ENCODE measurements around the gene RERG.
"Not testable (repeated sequence)": the region's sequence is repeated elsewhere in the genome, so short reads cannot be mapped to it uniquely, and the experiment has no call there.

RERG gene

DNA sequence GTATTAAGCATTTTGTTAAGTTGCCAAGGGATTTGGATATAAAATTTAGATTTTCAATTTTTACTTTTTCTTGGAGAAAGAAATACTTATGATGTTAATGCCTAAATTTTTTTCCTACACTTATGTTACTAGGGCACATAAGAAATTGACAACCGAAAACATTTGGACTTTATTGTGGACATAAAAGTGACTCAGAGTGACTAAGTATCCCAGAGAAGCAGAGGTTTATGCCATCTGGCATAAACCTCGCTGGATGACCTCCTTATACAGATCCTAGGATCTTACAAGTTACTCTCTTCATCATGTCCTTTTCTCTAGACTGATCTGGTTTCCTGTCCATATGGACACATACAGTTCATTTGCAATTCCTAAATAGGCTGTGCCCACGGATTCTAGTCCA is 89.8 kb downstream of the RERG start:
- no peak for DNase-seq

GRCh38 chr12:15130541-15130940 is 90.7 kb downstream of the RERG start:
- no peak for DNase-seq

- no peak for DNase-seq
Observed at GRCh38 chr12:15123401-15123800, 97.8 kb downstream of the RERG start.

DNA sequence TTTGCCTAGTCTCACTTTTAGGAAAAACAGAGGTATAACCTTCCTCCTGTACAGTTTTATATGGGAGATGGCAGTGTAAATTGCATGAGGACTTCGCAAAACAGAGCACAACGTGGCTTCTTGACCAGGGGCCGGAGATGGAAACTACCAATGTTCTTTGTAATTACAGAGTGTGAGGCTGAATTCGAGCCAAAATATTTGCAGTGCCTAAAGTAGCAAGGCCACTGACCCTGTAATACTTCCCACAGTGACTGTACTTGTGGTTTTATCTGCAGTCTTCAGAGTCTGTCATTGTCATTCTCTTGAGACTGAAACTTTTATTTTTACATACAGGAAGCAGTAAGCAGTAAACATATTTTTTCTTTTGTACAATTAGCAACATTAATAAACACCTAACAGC is 98.9 kb downstream of the RERG start:
- DNase-seq, result no peak

DNA sequence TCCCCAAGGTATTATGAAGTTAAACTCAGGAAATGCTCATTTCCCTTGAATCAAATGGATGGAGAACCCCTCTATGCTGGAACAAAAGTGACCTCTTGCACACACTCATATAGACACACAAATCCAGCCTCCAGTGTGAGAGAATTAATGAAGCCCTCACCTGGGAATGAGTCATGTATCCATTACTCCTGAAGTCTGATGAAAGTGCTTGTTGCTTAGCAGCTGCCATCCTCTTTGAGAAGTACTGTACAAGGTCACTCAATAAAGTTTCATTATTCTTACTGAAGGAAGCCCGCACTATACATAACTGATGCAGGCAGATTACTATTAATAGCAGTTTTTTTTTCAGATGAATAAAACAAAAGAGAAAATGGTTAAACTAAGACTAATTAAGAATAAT is 102.3 kb downstream of the RERG start:
- DNase-seq, result no peak

GRCh38 chr12:15116983-15117382 is 104.2 kb downstream of the RERG start:
- DNase-seq, result no peak

GRCh38 chr12:15116086-15116485 is 105.1 kb downstream of the RERG start:
- DNase-seq, result no peak

- DNase-seq, result no peak
Observed at GRCh38 chr12:15115434-15115833, 105.8 kb downstream of the RERG start.

GRCh38 chr12:15114501-15114900 is 106.7 kb downstream of the RERG start:
- no peak for DNase-seq

GRCh38 chr12:15092826-15093225 is 128.4 kb downstream of the RERG start:
- no peak for DNase-seq

DNA sequence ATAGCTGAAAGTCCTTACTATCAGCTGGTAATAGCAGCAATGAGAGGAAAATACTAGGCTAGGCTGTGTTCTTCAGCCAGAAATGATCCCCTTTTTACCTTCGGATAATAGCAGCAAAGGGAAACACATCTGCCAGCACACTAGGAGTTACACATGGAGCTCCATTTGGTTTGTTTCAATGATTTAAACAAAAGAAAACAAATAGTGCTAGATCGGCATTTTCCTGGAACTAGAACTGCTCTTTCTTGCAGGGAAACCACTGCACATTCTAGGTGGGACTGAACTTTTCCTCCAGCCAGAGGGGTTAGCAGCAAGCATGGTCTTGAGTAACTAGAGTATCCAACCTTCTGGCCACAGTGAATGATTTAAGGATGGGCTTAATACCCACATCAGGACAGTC is 130.8 kb downstream of the RERG start:
- no peak for DNase-seq

DNA sequence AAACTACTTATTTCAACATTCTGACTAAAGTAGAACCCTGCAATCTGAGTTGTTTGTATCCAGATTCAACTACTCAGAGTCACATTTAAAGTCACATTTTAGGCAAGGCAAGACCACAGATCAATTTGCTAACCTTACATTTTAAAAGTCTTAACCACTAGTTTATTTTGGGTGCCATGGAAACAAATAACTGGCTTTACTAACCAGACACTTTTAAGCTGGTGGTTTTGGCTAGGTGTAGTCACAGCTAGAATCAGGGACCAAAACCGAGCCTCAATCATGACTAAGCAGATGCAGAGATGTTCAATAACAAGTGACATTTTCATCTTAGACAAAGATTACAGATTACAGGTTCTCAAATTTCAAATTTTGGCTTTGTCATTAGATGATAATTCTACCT is 133.1 kb downstream of the RERG start:
- DNase-seq, result no peak

DNA sequence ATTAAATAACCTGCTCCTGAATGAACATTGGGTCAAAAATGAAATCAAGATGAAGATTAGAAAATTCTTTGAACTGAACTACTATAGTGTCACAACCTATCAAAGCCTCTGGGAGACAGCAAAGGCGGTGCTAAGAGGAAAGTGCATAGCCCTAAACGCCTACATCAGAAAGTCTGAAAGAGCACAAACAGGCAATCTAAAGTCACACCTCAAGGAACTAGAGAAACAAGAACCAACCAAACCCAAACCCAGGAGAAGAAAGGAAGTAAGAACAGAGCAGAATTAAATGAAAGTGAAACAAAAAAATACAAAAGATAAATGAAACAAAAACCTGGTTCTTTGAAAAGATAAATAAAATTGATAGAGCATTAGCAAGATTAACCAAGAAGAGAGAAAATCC is 143.5 kb downstream of the RERG start:
- not testable (repeated sequence) for DNase-seq

GRCh38 chr12:15074351-15074750 is 146.9 kb downstream of the RERG start:
- DNase-seq, result no peak

DNA sequence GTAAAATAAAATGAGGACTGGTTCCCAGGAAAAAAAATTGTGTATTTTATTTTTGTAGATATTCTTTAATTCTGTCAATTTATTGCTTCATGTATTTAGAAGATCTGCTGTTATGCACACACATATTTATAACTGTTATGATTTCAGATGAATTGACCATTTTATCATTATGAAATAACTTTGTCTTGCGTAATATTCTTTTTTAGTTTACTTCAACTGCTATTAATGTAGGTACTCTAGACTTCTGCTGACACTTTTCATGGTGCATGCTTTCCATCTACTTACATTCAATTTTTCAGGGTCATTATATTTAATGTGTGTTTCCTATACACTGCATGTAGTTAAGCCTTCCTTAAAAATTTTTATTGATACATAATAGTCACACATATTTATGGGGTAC is 162.1 kb downstream of the RERG start:
- DNase-seq, result no peak

Data from NCI-H510A (cell line).